Lower leg skin (tissue), 4 donors: Measurements from ENCODE around the gene NEU3. TPM values are rescaled to one million over a fixed set of nuclear protein-coding genes. Genes with fewer than 3 reads are reported as not detected.

Source experiments
- DNase-seq, 2 donors: peaks; one replicate each; pipeline ENCODE4 v3.0.0-alpha.2; 2019; ENCODE audit warnings: low spot score in 2 of 2
- H3K4me3 ChIP-seq: fragments of 200-600 bp; sonication (generic); 2 replicates; pipeline ENCODE4 v1.5.1; 2017; ENCODE audit warnings: mild to moderate bottlenecking, low read depth; ENCODE audit not compliant: poor library complexity, severe bottlenecking
- CTCF ChIP-seq, 3 donors: fragments of 450-650 bp; IDR thresholded peaks; one replicate each; pipeline ENCODE4 v1.5.1; 2016; ENCODE audit warnings: antibody characterized with exemption in 3 of 3, mild to moderate bottlenecking in 3 of 3, moderate library complexity in 2 of 3
- POLR2A ChIP-seq, 2 donors: fragments of 450-650 bp; IDR thresholded peaks; one replicate each; pipeline ENCODE4 v1.6.1; 2016 to 2017; ENCODE audit warnings: antibody characterized with exemption in 2 of 2, mild to moderate bottlenecking in 1 of 2, moderate library complexity in 1 of 2
- WGBS, 2 donors: methylation state at CpG; one replicate each; pipeline ENCODE4 v1.1.5; 2018; 5-methylcytosine and 5-hydroxymethylcytosine counted together
- intact Hi-C: fragments of 100-400 bp; cut with DNase I; formaldehyde crosslinking; loops from one replicate; pipeline ENCODE4 v1.15.0; 2023; ENCODE audit warnings: low total_unique reads
- total RNA-seq, 4 donors: library from RNA; depleted of rRNA; stranded (reverse); fragments of >200 nt; gene quantifications; one replicate each; pipeline ENCODE4 v1.1.0, GENCODE V29; 2016

NEU3 gene
- total RNA-seq, 4 donors from 2014 or later: 4.3 to 7.4 (median 5.9) TPM

- H3K4me3 ChIP-seq: no peak overlapping the region
- no peak for TF ChIP-seq POLR2A (IDR thresholded peaks at IDR 0.05)
- TF ChIP-seq CTCF (IDR thresholded peaks at IDR 0.05): peak in 1 of 3 donors; percentile 58
- 50 to 54% methylated on average over 5 of the region's 5 CpGs for WGBS, 2 donors
- DNase-seq: peak; percentile 65 to 94
- intact Hi-C loops: loop anchor here (10.0 kb wide), 1 partner anchor 222 kb away; the partner anchor contains the start of gene TPBGL
These were observed 34.1 kb downstream of the NEU3 start for GRCh38 chr11:75022759-75023396.

- DNase-seq: no peak
- WGBS, 2 donors: 87 to 88% methylated on average over 6 of the region's 6 CpGs
- intact Hi-C loops: loop anchor here (10.0 kb wide), 1 partner anchor 221 kb away; the partner anchor contains the start of gene TPBGL
- no peak overlapping the region for H3K4me3 ChIP-seq
- TF ChIP-seq POLR2A (IDR thresholded peaks at IDR 0.05) (no peak), CTCF (IDR thresholded peaks at IDR 0.05) (no peak)
These were observed 34.8 kb downstream of the NEU3 start for GRCh38 chr11:75023446-75024067.

GRCh38 chr11:75024068-75024449, 35.3 kb downstream of the NEU3 start:
- H3K4me3 ChIP-seq: no peak overlapping the region
- intact Hi-C loops: loop anchor here (10.0 kb wide), 1 partner anchor 221 kb away; the partner anchor contains the start of gene TPBGL
- DNase-seq: no peak
- 74 to 84% methylated on average over 6 of the region's 6 CpGs for WGBS, 2 donors
- TF ChIP-seq CTCF (IDR thresholded peaks at IDR 0.05) (no peak), POLR2A (IDR thresholded peaks at IDR 0.05) (no peak)

GRCh38 chr11:75024764-75025211, 36.1 kb downstream of the NEU3 start:
- intact Hi-C loops: loop anchor here (10.0 kb wide), 1 partner anchor 220 kb away; the partner anchor contains the start of gene TPBGL
- TF ChIP-seq POLR2A (IDR thresholded peaks at IDR 0.05) (no peak), CTCF (IDR thresholded peaks at IDR 0.05) (no peak)
- H3K4me3 ChIP-seq: no peak overlapping the region
- 47 to 56% methylated on average over 1 of the region's 1 CpG for WGBS, 2 donors
- no peak for DNase-seq

- TF ChIP-seq POLR2A (IDR thresholded peaks at IDR 0.05) (no peak), CTCF (IDR thresholded peaks at IDR 0.05) (no peak)
- 96 to 97% methylated on average over 1 of the region's 1 CpG for WGBS, 2 donors
- DNase-seq: no peak
- no peak overlapping the region for H3K4me3 ChIP-seq
- intact Hi-C loops: loop anchor here (10.0 kb wide), 1 partner anchor 219 kb away; the partner anchor contains the start of gene TPBGL
These were observed 36.8 kb downstream of the NEU3 start for GRCh38 chr11:75025561-75025960.
